SU-DHL-6 (cell line): ENCODE measurements around the gene PRKAR1B.

Experiments
- H2AFZ ChIP-seq: fragments of 200-600 bp; sonication (generic); 2 replicates; pipeline ENCODE4 v1.6.1; 2014; ENCODE audit warnings: low read depth, mild to moderate bottlenecking, moderate library complexity, mixed read lengths, antibody characterized with exemption, low read length; ENCODE audit not compliant: severe bottlenecking
- H3F3A ChIP-seq: fragments of 200-600 bp; shearing (Covaris generic); 2 replicates; pipeline ENCODE4 v1.6.0; 2016; ENCODE audit warnings: antibody characterized with exemption, mild to moderate bottlenecking; ENCODE audit not compliant: insufficient read depth
- H3K27ac ChIP-seq: fragments of 200-600 bp; sonication (generic); 2 replicates; pipeline ENCODE4 v1.5.1; 2016; ENCODE audit warnings: low read depth, mild to moderate bottlenecking, low read length, moderate library complexity, mixed read lengths
- H3K27me3 ChIP-seq: fragments of 200-600 bp; sonication (generic), shearing (Covaris generic); 2 replicates; pipeline ENCODE4 v1.6.0; 2014; ENCODE audit warnings: mild to moderate bottlenecking, low read length
- H3K36me3 ChIP-seq: fragments of 200-600 bp; sonication (generic); 2 replicates; pipeline ENCODE4 v1.6.1; 2014; ENCODE audit warnings: mild to moderate bottlenecking, low read length, mixed read lengths
- H3K4me2 ChIP-seq: fragments of 300-600, 200-600 bp; shearing (Covaris generic), sonication (generic); 2 replicates; pipeline ENCODE4 v1.6.0; 2014; ENCODE audit warnings: low read length, low read depth, mild to moderate bottlenecking; ENCODE audit not compliant: poor library complexity, severe bottlenecking
- H3K4me3 ChIP-seq: fragments of 200-600 bp; sonication (generic); 2 replicates; pipeline ENCODE4 v1.5.1; 2014; ENCODE audit warnings: antibody characterized with exemption, low read length, mild to moderate bottlenecking, mixed read lengths; ENCODE audit not compliant: insufficient read depth, poor library complexity, severe bottlenecking
- H3K79me2 ChIP-seq: fragments of 200-600 bp; sonication (generic); 2 replicates; pipeline ENCODE4 v1.6.1; 2014; ENCODE audit warnings: mild to moderate bottlenecking, low read length, moderate library complexity; ENCODE audit not compliant: insufficient read depth
- H3K9ac ChIP-seq: fragments of 200-600 bp; sonication (generic); 2 replicates; pipeline ENCODE4 v1.7.0; 2014; ENCODE audit warnings: mild to moderate bottlenecking, low read length
- H3K9me2 ChIP-seq: fragments of 200-600 bp; sonication (generic); replicated peaks from 2 replicates; pipeline ENCODE4 v1.6.1; 2014; ENCODE audit warnings: low read length; ENCODE audit not compliant: insufficient read depth
- H3K9me3 ChIP-seq: fragments of 200-600 bp; sonication (generic); 2 replicates; pipeline ENCODE4 v1.6.1; 2014; ENCODE audit warnings: low read length, mixed read lengths; ENCODE audit not compliant: insufficient read depth
- H4K20me1 ChIP-seq: fragments of 200-600 bp; sonication (generic); 2 replicates; pipeline ENCODE4 v1.6.1; 2014; ENCODE audit warnings: low read depth, mild to moderate bottlenecking, antibody characterized with exemption, low read length, moderate library complexity, mixed read lengths
- EZH2phosphoT487 ChIP-seq: fragments of 200-600 bp; sonication (generic), shearing (Covaris generic); conservative IDR thresholded peaks from 2 replicates; pipeline ENCODE4 v1.6.1; 2018; ENCODE audit warnings: mild to moderate bottlenecking, antibody characterized with exemption, low read length, moderate library complexity, mixed read lengths
- TF ChIP-seq, protein P1 (sequence below): fragments of 200-600 bp; sonication (generic); IDR thresholded peaks from one replicate; pipeline ENCODE4 v1.5.1; 2017; ENCODE audit warnings: antibody characterized with exemption, mild to moderate bottlenecking, low read length, moderate library complexity; ENCODE audit not compliant: insufficient read depth, poor library complexity, severe bottlenecking

The PRKAR1B gene

DNA sequence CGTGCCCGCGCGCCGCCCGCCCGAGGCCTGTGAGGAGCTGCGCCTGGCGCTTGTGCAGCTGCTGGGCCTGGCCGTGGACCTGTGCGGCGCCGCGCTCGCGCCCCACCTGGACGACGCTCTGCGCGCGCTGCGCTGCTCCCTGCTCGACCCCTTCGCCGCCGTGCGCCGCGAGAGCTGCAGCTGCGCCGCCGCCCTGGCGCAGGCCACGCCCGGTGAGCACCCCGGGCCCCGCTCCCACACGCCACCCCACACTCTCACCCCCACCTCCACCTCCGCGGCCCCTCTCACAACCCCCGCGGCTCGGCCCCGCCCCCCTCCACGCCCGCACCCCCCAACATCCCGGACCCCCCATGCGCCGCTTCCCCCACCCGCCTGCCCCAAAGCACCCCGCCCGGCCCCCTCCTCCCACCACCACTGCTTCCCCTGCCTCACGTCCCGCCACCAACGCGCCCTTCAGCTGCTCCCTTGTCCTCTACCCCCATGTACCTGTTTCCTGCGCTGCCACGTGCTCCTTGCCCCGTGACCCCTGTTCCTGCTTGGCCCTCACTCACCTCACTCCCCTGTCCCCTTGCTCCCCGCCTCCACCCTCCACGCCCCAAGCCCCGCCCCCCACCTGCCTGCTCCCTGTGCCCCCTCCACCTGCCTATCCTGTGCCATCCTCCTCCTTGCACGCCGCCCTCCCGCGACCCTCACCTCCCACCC lies at the start of gene PRKAR1B:
TSS of gene PRKAR1B (minus strand) at position 178 of the 702 bp plus-strand sequence. CDS start 15,776 bp downstream, outside the sequence.
- peak within 1 kb of the TSS; percentile 49 for H3K27ac ChIP-seq
- no peaks in the 10 kb centered on the region for H3K36me3 ChIP-seq
- peak within 1 kb of the TSS; percentile 70 for H3K9ac ChIP-seq

DNA sequence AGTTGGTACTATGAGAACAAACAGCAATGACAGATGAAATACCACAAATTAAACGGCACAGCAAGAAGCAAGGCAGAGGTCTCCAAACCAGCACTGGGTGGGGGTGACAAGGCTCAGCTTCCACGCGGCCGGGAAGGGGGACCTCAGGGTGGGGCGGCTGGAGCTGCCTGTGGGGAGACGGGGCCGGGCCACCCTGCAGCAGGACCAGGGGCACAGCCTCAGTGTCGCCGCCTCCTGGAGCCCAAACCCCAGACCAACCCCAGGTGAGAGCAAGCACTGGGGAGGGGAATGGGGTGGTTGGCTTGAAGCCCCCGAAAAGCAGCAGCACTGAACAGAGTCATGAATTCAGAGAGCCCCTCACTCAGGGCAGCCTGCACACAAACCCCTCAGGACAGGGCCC lies 49.3 kb upstream of the PRKAR1B start:
- H3K4me3 ChIP-seq = no peak overlapping the region
- H3K4me2 ChIP-seq = no peak overlapping the region
- no peak overlapping the region for H2AFZ ChIP-seq
- no peaks in the 10 kb centered on the region for H3F3A ChIP-seq
- H3K9me2 ChIP-seq = no peaks in the 10 kb centered on the region
- no peaks in the 10 kb centered on the region for H3K9me3 ChIP-seq
- H3K27ac ChIP-seq = no peak overlapping the region
- no peak overlapping the region for H3K9ac ChIP-seq
- TF ChIP-seq, protein P1, sequence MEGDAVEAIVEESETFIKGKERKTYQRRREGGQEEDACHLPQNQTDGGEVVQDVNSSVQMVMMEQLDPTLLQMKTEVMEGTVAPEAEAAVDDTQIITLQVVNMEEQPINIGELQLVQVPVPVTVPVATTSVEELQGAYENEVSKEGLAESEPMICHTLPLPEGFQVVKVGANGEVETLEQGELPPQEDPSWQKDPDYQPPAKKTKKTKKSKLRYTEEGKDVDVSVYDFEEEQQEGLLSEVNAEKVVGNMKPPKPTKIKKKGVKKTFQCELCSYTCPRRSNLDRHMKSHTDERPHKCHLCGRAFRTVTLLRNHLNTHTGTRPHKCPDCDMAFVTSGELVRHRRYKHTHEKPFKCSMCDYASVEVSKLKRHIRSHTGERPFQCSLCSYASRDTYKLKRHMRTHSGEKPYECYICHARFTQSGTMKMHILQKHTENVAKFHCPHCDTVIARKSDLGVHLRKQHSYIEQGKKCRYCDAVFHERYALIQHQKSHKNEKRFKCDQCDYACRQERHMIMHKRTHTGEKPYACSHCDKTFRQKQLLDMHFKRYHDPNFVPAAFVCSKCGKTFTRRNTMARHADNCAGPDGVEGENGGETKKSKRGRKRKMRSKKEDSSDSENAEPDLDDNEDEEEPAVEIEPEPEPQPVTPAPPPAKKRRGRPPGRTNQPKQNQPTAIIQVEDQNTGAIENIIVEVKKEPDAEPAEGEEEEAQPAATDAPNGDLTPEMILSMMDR = no peak
- TF ChIP-seq EZH2phosphoT487 = no peak
- H4K20me1 ChIP-seq = no peaks in the 10 kb centered on the region
- no peaks in the 10 kb centered on the region for H3K27me3 ChIP-seq
- no peaks in the 10 kb centered on the region for H3K79me2 ChIP-seq
- H3K36me3 ChIP-seq = peaks cover 5% of the 10 kb centered on the region; the same call in 1 of the 2 replicates

More for the DNA sequence above, at the start of gene PRKAR1B:
- Histone ChIP-seq H3K4me3 (peak within 1 kb of the TSS; percentile 77), H3F3A (no peaks in the 10 kb centered on the region), H2AFZ (peak within 1 kb of the TSS; percentile 49), H3K27me3 (no peaks in the 10 kb centered on the region), H3K4me2 (peak within 1 kb of the TSS; percentile 84), H3K9me2 (no peaks in the 10 kb centered on the region), H3K9me3 (no peaks in the 10 kb centered on the region), H4K20me1 (no peaks in the 10 kb centered on the region), H3K79me2 (peaks cover 52% of the 10 kb centered on the region)
- TF ChIP-seq, protein P1 = no peak
- TF ChIP-seq EZH2phosphoT487 = no peak

DNA sequence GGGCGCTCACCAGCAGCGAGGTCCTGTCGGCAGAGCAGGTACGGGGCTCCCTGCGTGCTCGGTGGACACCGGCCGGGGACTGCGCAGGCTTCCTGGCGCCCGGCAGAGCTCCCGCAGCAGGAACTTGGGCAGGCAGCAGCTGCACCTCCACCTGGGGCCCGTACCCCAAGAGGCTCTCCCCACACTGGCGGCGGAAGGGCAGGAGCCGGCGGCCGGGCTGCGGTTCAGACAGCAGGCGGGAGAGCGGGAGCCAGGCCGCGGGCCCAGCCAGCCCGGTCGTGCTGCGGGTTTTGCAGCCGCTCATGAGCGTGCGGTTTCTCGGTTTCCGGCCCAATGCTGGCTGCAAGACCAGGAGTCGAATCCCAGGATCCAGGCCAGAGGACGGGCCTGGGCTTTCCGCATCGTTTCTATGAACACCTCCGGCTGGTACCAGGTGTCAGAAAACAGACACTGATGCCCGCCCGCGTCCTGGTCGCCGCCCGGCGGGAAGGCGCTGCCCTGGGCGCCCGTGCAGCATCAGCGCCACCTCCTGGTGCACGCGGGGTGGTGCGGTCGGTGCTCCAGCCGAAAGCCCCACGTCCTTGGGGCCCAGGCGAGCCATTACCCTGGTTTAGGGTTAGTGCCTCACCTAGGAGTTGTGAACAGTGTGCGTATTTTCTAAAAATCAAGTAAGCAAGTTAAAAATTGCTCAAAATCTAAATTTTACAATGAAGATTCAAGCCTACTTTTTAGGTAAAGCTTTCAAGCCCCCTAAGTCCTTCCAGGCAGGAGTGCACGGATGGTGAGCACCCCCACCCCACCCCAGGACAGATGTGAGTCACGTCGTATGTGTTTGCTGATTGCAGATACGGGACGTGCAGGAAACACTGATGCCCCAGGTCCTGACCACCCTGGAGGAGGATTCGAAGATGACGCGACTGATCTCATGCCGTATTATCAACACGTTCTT lies 47.4 kb upstream of the PRKAR1B start:
- no peak for TF ChIP-seq EZH2phosphoT487
- TF ChIP-seq, protein P1 = peak; percentile 81
- H3K36me3 ChIP-seq = peaks cover 5% of the 10 kb centered on the region; the same call in 1 of the 2 replicates
- no peak overlapping the region for H3K4me3 ChIP-seq
- no peaks in the 10 kb centered on the region for H4K20me1 ChIP-seq
- no peak overlapping the region for H3K4me2 ChIP-seq
- H3K79me2 ChIP-seq = no peaks in the 10 kb centered on the region
- no peaks in the 10 kb centered on the region for H3K9me2 ChIP-seq
- H3F3A ChIP-seq = no peaks in the 10 kb centered on the region
- no peaks in the 10 kb centered on the region for H3K27me3 ChIP-seq
- no peak overlapping the region for H3K9ac ChIP-seq
- H3K27ac ChIP-seq = no peak overlapping the region
- no peak overlapping the region for H2AFZ ChIP-seq
- no peaks in the 10 kb centered on the region for H3K9me3 ChIP-seq
